GM12801 (cell line): ENCODE results near the gene VAPA.

Experiments used
- TF ChIP-seq, protein P1 (sequence below): IDR thresholded peaks from one replicate; pipeline ENCODE4 v1.5.1; 2011; ENCODE audit warnings: control low read depth; ENCODE audit not compliant: insufficient read length; ENCODE audit errors: extremely low read depth

VAPA gene

DNA sequence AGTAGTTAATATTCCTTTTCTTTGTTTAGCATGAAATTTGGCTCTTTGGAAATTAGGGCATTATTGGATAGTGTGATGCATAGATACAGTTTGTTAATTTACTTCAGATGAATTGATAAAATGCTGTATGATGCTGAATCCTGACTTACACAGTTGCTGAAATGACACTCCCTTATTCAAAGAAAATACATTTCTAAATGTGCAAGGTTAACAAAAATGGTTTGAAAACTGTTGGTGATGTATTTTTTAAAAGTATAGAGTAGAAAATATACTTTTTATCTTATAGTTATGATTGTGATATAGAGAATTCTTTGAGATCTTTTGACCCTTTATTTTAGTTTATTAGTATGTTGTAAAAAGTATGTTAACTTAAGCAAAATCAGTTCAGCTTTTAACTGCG, 27.8 kb downstream of the VAPA start:
- TF ChIP-seq, protein P1, sequence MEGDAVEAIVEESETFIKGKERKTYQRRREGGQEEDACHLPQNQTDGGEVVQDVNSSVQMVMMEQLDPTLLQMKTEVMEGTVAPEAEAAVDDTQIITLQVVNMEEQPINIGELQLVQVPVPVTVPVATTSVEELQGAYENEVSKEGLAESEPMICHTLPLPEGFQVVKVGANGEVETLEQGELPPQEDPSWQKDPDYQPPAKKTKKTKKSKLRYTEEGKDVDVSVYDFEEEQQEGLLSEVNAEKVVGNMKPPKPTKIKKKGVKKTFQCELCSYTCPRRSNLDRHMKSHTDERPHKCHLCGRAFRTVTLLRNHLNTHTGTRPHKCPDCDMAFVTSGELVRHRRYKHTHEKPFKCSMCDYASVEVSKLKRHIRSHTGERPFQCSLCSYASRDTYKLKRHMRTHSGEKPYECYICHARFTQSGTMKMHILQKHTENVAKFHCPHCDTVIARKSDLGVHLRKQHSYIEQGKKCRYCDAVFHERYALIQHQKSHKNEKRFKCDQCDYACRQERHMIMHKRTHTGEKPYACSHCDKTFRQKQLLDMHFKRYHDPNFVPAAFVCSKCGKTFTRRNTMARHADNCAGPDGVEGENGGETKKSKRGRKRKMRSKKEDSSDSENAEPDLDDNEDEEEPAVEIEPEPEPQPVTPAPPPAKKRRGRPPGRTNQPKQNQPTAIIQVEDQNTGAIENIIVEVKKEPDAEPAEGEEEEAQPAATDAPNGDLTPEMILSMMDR = no peak

GRCh38 chr18:9943311-9943710, 29.5 kb downstream of the VAPA start:
- TF ChIP-seq, protein P1 = no peak

- TF ChIP-seq, protein P1 = no peak
Observed at GRCh38 chr18:9944805-9945204, 31.0 kb downstream of the VAPA start.

DNA sequence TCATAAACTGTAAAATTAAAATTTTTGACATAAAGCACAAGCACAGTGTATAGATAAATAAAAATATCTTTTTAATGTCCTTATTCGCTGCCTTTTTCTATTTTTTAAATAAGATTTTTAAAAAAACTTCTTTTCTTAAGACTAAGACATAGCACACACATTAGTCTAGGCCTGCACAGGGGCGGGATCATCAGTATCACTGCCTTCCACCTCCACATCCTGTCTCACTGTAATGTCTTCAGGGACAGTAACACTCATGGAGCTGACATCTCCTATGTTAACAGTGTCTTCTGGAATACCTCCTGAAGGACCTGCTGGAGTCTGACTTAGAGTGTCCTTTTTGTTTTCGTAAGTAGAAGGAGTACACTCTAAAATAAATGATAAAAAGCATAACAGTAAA, 33.0 kb downstream of the VAPA start:
- TF ChIP-seq, protein P1 = no peak

DNA sequence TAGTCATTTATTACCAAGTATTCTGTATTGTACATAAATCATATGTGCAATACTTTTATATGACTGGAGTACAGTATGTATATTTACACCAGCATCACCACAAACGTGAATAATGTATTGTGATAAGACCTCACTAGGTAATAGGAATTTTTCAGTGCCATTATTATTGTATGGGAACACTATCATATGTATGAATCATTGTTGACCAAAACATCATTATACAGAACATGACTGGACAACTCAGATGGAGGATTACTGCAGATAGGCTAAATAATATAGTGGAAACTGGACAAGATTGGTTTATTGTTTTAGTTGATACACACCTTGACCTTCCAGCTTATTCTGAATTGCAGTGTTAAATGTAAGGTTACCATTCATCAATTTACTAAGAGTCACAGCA, 33.4 kb downstream of the VAPA start:
- TF ChIP-seq, protein P1 = no peak

DNA sequence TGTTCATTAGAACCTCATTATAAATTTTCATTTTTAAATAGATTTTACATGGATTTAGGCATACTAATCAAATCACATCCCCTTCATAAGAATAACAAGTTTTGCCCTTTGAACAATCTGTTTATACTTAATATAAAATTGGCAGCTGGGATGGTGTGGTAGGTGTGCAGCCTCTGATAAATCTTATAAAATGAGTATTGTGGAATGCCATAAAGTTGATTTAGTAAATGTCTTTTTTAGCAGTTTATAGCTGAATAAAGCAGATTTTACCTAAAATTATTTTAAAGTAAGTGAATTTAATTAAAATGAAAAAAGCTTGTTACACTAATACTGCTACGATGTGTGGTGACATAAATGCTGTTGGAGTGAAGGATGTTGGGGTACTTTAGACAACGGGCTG, 35.5 kb downstream of the VAPA start:
- TF ChIP-seq, protein P1 = no peak

DNA sequence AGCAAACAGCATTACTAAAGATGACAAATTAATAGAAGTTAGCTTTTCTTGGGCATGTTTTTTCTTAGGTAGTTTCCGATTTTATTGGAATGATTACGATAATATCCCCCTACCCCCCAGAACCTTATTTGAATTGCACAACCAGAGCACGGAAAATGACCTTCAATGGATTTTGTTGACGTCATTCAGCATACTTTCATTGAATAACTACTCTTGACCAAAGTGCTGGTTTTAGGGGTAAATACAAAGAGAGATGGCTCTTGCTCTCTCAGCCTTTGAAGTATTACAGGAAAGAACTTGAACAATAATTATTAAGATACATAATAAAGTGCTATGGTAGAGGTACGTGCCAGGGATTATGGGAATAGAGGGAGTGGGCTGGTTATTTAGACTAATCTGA, 36.0 kb downstream of the VAPA start:
- TF ChIP-seq, protein P1 = no peak

DNA sequence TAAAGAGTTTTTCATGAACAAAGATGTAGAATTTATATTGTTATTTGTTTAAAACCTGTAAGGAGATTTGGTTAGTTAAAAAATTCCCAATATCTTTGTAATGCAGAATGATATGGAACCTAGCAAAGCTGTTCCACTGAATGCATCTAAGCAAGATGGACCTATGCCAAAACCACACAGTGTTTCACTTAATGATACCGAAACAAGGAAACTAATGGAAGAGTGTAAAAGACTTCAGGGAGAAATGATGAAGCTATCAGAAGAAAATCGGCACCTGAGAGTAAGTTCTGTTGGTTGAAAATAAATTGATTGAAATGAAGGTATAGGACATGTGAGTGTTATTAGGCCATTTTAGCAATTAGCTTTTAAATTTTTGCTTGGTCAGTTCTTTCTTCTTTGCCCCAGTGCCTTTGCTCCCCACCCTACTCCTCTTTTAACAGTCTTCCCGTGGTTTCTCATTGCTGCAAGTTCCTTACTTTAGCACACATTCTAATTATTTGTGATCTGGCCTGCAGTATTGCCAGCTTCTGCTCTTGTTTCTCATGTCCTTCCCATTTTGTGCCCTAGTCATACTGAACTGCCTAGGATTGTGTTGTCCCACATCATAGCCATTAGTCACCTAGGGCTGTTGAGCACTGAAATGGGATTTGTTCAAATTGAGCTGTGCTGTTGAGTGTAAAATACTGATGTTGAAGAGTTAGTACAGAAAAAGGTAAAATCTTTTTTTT, 36.6 kb downstream of the VAPA start:
- TF ChIP-seq, protein P1 = no peak
